H1 (cell line): ENCODE results near the gene GET3. TPM values are rescaled to one million over a fixed set of nuclear protein-coding genes. Genes with fewer than 3 reads are reported as not detected.

ENCODE experiments used
- CEBPB ChIP-seq: IDR thresholded peaks from 2 replicates; pipeline ENCODE4 v1.6.1; 2012; ENCODE audit warnings: low read depth, low read length
- CHD1 ChIP-seq: IDR thresholded peaks from 2 replicates; pipeline ENCODE4 v1.6.1; 2012; ENCODE audit warnings: low read depth, low read length, improper control_type of control experiment
- HDAC2 ChIP-seq, 2 experiments: fragments of 300-600 bp in 1 of 2; sonication (generic) in 1 of 2; IDR thresholded peaks; 2 replicates each; pipeline ENCODE4 v1.6.1; 2011 to 2012; ENCODE audit warnings: low read depth in 2 of 2, low read length in 2 of 2, mild to moderate bottlenecking in 2 of 2, moderate library complexity in 2 of 2, borderline replicate concordance in 1 of 2, inconsistent platforms in 1 of 2
- polyA plus RNA-seq, 7 experiments: library from polyadenylated mRNA; depleted of rRNA in 3 of 7; stranded (reverse) in 5 of 7; unstranded in 2 of 7; fragments of >200 nt in 5 of 7; fragments of 200-250 nt in 2 of 7; gene quantifications; 1 replicate in 5 of 7; 2 replicates in 1 of 7; 4 replicates in 1 of 7; pipeline versions ENCODE4 v1.2.1 to v1.2.3, GENCODE V29; 2011 to 2013; ENCODE audit warnings: missing spikeins in 2 of 7, mixed read lengths in 2 of 7
- total RNA-seq: library from RNA; stranded (reverse); fragmentation: NEBNext Ultra II Directional; extraction: Animal tissue kit (Norgen Biotek cat#: 25700); gene quantifications from 2 replicates; pipeline ENCODE4 v1.2.1, GENCODE V29; 2021

The GET3 gene
- total and polyA plus RNA-seq, 2 of the 8 experiments (the other 6 are each of a cell fraction or from before 2014, with no cell fraction given): 105 to 297 TPM

GRCh38 chr19:12796146-12797071, 59.1 kb downstream of the GET3 start (continued):
- TF ChIP-seq HDAC2 (IDR thresholded peaks at IDR 0.05; ENCODE audit: borderline replicate concordance in 1 of 2, low read depth in 2 of 2, low read length in 2 of 2) (no peak), CEBPB (peak; percentile 41; the same call in 1 of the 2 replicates), CHD1 (no peak)
